H4 (cell line): Measurements from ENCODE around the gene AP5S1. TPM values are rescaled to one million over a fixed set of nuclear protein-coding genes. Genes with fewer than 3 reads are reported as not detected.
A peak's percentile ranks its signal among the peaks of the same experiment; 100 is the strongest.
"Not testable (repeated sequence)": the region's sequence is repeated elsewhere in the genome, so short reads cannot be mapped to it uniquely, and the experiment has no call there.

Source experiments
- DNase-seq: peaks from one replicate; pipeline ENCODE4 v3.0.0-alpha.2; 2015; ENCODE audit warnings: low spot score
- total RNA-seq: library from RNA; depleted of rRNA; stranded (reverse); fragments of >200 nt; shearing (Covaris generic); gene quantifications from 2 replicates; pipeline ENCODE4 v1.2.3, GENCODE V29; 2014

Gene AP5S1
- total RNA-seq, 1 experiment from 2014 or later = 16.7 TPM

DNA sequence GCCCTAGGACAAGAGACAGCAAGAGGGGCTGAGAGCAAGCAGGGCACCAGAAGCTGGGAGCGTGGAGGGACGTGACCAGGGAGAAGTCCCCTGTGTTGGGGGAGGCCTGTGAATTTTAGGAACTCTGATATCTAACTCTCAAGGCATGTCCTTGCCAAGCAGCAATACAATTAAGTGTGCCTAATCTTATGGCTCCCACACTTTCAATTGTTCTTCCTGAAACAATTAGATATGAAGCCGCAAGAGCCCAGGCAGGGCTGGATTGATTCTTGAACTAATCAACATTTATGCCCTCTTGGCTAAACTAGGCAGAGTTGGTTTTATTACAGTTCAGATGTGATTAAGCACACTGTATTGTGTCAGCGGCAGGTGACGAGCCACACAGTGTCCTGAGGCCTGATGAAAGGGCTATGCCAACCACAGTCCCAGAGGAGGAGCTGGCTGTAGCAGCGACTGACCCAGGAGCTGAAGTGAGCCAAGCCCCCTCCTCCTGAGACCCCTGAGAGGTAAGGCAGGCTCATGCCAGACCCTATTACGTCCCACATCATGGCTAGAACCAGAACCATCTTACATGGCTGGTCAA is 22.1 kb downstream of the AP5S1 start:
- DNase-seq = no peak

DNA sequence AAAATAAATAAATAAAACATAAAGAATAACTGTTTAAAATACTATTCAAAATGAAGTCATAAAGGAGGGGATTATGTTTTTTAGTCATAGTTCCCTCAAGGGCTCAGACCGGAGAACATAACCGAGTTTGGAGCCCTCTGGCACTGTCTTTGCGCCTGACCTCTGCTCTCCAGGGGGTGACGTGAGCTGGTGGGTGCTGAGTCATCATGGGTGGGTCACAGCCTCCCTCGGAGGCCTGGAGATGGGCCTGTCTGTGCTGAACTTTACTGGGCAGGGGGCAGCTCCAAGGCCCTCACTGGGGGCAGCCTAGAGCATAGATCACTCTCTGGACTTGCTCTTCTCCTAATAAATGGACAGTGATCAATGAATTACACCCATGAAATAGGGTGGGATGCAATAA is 23.1 kb downstream of the AP5S1 start:
- DNase-seq = peak; percentile 50

DNA sequence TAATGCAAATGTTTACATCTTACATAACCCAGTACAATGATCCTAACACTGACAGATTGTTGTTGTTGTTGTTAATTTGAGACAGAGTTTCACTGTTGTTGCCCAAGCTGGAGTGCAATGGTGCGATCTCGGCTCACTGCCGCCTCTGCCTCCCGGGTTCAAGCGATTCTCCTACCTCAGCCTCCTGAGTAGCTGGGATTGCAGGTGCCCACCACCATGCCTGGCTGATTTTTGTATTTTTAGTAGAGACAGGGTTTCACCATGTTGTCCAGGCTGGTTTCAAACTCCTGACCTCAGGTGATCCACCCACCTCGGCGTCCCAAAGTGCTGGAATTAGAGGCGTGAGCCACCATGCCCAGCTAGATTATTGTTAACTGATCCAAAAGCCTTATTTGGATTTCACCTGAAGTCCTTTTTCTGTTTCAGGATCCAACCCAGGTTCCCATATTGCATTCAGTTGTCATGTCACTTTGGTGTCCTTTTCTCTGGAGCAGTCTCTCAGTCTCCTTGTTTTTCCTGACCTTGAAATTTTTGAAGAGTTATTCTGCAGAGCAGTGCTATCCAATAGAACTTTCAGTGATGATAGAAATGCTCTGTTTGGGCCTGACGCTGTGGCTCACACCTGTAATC is 23.8 kb downstream of the AP5S1 start:
- not testable (repeated sequence) for DNase-seq

DNA sequence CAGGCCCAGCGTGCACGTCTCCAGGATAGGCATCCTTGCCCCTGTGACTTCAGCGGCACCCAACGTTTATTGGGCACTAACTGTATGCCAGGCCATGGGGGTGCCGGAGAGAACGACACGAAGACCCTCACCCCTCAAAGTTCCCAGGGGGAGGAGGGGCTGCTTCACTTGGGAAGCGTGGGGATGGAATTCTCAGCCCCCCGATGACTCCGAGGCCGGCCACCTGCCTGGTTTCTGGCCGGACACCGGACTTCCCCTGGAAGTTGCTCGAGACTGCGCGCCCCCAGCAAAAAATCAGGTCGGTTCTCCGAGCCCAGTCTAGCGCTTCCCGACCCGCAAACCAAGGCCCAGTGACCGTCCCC is 26.0 kb downstream of the AP5S1 start:
- no peak for DNase-seq

DNA sequence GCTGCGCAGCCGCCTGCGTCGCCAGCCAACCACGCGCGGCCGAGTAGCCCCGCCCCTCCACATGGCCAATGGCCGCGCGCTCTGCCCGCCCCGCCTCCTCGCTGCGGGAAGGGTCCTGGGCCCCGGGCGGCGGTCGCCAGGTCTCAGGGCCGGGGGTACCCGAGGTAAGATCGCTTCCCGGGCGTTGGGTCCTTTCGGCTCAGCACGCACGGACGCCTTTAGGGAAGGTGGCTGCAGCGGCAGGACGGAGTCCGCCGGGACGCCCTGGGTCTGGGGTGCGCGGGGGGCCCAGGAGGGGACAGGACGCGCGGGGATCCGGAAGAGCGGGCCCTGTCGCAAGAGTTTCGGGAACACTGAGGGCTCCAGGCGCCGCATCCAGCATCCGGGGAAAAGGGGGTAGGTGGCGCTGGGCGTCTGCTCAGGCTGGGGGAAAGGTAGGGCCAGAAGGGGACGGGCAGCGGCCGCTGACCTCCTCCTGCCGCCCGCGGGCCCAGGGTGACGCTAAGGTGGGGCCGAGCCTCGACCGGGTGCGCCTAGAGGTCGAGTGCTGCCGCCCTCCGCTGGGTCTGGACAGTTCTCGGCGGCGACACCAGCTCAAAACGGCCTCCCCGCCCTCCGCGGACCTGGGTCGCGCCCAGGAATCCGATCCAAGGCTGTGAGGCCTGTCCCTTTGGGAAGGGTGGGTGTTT is 26.5 kb downstream of the AP5S1 start, which contains the start of gene MAVS:
MAVS (plus strand) TSS at position 95 of the 689 bp plus-strand sequence. CDS start 7,791 bp downstream, outside the sequence.
- peak; percentile 61 for DNase-seq

DNA sequence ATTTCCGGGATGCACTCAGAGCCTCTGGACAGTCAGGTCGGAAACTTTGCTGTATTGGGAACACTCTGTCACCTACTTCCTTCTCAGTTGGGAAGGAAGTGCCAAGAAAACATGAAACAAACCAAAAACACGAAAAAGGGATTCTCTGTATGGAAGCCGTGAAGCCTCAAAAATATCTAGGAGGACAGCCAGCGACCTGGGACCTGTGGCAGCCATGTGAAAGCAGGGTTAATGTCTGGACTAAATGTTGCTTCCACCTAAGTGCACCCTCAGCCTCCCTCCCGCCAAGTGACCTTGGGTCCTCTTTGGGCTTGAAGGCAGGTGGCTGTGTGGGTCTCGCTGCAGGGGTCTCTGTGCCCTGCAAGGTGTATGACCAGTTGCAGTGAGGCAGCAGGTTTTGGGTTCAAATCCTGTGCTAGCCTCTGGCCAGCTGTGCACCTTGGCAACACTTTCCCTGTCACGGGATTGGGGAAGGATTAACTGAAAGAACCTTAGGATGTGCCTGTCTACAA is 27.1 kb downstream of the AP5S1 start:
- no peak for DNase-seq

DNA sequence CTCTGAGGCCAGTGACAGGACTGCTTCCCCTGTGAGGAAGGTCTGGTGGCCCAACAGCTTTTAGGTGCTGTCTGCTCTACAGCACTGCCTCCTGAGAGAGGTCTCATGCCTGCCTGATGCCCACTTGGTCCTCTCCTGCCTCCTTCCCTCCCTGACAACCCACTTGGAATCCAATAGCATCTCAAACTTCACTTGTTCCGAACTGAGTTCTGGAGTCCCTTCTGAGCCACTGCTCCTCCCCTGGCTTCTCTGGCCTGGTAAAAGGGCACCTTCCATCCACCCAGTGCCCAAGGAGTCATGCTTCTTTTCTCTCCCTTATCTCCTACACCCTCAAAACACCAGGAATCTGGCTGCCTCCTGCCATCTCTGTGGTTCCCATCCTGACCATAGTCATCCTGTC is 28.2 kb downstream of the AP5S1 start:
- DNase-seq = no peak

DNA sequence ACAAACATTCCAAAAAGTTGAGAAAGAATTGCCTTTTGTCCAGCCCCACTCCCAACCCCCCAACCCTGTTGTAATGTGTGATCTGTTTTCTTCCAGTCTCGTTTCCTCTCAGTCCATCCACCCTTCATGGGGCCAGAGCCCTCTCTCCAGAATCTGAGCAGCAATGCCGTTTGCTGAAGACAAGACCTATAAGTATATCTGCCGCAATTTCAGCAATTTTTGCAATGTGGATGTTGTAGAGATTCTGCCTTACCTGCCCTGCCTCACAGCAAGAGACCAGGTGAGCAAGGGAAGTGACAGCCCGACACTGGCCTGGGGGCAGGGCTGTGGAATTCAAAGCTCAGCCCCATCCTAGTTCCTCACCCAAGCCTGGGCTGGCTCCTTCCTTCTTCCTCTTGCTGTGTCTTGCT is 34.1 kb downstream of the AP5S1 start:
- no peak for DNase-seq

DNA sequence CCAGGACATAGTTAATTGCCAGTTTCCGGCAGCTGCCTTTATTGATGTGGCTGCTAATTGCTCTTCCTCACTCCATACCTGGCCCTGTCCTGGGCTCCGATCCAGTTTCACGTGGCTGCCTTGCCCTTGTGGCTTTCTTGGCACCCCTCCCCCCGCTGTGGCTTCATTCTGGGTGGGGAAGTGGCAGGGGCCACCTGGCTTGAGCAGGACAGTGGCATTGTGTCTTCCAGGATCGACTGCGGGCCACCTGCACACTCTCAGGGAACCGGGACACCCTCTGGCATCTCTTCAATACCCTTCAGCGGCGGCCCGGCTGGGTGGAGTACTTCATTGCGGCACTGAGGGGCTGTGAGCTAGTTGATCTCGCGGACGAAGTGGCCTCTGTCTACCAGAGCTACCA is 37.1 kb downstream of the AP5S1 start:
- no peak for DNase-seq

DNA sequence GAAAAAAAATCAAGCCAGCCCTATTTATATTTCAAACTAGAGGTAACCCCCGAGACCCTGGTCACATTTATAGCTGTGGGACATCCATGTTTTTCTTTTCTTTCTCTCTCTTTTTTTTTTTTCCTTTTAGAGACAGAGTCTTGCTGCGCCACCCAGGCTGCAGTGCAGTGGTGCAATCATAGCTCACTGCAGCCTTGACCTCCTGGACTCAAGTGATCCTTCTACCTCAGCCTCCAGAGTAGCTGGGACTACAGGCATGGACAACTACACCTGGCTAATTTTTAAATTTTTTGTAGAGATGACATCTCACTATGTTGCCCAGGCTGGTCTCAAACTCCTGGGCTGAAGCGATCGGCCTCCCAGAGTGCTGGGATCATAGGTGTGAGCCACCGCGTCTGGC is 38.3 kb downstream of the AP5S1 start:
- DNase-seq = no peak

DNA sequence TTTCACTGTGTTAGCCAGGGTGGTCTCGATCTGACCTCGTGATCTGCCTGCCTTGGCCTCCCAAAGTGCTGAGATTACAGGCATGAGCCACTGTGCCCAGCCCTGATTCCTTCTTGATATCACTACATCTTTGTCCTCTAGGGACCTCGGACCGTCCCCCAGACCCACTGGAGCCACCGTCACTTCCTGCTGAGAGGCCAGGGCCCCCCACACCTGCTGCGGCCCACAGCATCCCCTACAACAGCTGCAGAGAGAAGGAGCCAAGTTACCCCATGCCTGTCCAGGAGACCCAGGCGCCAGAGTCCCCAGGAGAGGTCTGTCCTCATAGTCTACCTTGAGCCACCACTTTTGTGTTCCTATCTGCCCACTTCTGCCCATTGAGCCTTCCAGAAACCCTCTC is 40.8 kb downstream of the AP5S1 start:
- DNase-seq = no peak

DNA sequence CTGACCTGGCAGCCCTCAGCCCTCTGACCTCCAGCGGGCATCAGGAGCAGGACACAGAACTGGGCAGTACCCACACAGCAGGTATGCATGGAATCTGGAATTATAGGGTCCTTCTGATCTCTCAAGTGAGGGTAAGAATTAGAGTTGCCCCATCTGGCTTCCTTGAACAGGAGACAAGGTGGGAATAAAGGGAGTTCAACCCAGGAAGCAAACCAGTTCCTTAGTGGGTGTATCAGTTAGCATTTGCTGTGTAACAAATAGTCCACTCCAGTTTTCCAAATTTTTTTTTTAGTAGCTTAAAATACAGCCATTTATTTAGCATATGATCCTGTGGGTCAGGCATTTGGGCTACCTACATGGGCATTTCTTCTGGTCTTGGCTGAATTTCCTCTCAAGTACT is 42.0 kb downstream of the AP5S1 start:
- no peak for DNase-seq

DNA sequence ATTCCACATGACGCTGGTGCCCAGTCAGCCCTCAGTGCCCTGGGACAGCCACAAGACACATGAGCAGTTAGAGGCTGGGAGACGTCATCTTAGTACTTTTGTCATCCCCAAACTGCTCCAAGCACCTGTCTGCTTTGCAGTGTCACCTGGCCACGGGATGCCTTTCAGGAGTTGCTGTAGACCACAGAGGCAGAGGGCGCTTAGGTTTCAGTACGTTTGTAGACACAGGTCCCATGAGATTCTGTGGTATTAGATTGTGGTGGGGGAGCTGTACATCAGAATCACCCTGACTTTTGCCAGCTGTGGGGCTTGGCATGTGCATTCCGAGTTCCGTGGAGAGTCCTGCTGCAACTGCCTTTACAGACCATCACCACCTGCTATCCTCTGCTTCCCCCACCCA is 43.0 kb downstream of the AP5S1 start:
- no peak for DNase-seq

DNA sequence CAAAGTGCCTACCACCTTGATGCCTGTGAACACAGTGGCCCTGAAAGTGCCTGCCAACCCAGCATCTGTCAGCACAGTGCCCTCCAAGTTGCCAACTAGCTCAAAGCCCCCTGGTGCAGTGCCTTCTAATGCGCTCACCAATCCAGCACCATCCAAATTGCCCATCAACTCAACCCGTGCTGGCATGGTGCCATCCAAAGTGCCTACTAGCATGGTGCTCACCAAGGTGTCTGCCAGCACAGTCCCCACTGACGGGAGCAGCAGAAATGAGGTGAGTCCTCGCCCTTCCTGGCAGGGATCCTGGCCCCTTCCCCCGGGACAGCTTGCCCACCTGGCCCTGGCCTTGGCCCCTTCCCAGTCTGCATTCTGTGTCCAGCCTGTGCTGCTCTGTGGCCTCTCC is 44.2 kb downstream of the AP5S1 start:
- no peak for DNase-seq

DNA sequence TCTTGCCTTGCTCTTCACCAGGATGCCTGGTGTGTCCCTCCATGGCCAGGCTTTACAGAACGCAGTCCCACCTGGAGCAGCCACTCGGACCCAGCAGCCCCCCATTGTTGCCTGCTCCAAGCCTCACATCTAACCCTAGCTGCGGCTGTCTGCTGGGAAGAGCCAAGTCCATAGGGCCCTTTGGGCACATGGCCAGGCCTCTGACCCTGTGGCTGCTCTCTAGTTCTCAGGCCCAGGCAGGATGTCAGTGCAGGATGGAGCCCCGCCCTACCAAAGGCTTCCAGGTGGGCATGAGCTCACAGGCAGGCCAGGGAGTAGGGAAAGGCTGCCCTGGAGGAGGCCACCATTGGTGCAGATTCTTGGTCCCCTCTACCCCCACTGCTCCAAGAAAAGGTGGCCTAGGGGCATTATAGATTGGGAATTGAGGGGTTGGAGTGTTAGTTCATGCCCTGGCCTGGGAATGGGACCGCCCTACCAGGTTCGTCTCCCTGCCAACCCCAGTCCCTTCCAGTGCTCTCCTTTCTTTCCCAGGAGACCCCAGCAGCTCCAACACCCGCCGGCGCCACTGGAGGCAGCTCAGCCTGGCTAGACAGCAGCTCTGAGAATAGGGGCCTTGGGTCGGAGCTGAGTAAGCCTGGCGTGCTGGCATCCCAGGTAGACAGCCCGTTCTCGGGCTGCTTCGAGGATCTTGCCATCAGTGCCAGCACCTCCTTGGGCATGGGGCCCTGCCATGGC is 45.0 kb downstream of the AP5S1 start:
- DNase-seq = no peak

DNA sequence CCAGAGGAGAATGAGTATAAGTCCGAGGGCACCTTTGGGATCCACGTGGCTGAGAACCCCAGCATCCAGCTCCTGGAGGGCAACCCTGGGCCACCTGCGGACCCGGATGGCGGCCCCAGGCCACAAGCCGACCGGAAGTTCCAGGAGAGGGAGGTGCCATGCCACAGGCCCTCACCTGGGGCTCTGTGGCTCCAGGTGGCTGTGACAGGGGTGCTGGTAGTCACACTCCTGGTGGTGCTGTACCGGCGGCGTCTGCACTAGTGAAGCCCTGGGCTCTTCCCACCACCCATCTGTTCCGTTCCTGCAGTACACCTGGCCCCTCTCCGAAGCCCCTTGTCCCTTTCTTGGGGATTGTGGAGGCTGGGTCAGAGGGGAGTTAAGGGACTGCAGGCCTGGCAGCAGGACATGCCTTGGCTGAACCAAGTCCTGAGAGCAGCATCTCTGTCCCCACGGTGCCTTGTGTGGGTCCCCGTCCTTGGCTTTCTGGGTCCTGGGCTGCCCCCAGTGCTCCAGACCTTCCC is 45.6 kb downstream of the AP5S1 start:
- no peak for DNase-seq

DNA sequence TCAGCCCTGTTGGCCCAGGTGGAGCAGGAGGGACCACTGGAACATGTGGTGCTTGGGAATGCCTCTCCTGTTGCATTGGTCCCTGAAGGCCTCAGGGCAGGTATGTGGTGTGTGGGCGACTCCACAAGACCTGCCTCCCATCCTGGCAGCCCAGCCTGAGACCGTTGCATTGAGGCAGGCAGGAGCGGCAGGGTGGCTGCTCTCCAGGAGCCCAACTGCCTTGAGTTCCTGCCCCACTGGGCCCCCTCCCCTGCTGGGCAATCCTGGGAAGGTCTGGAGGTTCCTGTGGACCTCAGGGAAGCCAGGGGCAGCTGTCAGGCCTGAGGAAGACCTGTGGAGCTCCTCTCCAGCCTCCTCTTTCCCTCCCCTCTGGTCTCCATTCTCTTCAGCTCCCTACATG is 46.1 kb downstream of the AP5S1 start:
- DNase-seq = no peak

DNA sequence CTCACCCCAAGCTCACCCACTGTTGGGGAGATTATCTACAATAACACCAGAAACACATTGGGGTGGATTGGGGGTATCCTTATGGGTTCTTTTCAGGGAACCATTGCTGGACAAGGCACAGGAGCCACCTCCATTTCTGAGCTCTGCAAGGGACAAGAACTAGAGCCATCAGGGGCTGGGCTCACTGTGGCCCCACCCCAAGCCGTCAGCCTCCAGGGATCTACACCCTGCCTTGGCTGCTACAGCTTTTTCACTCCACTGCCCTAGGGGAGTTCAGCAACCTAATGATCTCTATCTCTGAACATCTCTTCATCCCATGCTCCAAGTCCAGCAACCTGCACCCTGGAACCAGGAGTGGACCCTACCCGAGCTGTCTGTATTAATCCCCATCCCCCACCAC is 47.5 kb downstream of the AP5S1 start:
- no peak for DNase-seq

DNA sequence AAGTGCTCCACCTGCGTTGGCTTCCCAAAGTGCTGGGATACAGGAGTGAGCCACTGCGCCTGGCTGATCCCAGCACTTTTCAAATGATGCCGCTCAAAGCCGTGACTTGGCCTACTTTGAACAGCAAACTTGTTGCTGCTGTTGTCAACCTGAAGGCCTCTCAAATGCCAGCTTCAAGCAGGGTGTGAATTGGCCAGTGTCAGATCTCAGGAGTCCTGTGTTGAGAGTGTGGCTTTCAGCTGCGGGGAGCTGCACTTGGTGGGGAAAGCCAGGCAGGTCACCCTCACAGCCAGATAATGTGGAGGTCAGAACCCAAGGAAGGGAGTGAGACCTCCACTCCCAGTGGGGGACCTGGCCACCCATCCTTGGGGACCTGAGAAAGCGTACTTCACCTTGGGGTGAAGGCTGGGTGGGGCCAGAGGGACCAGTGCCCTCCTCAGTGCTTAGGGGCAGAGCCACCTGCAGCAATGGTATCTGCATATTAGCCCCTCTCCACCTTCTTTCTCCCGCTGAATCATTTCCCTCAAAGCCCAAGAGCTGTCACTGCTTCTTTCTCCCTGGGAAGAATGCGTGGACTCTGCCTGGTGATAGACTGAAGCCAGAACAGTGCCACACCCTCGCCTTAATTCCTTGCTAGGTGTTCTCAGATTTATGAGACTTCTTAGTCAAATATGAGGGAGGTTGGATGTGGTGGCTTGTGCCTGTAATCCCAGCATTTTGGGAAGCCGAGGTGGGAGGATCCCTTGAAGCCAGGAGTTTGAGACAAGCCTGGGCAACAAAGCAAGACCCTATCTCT is 49.7 kb downstream of the AP5S1 start:
- no peak for DNase-seq

DNA sequence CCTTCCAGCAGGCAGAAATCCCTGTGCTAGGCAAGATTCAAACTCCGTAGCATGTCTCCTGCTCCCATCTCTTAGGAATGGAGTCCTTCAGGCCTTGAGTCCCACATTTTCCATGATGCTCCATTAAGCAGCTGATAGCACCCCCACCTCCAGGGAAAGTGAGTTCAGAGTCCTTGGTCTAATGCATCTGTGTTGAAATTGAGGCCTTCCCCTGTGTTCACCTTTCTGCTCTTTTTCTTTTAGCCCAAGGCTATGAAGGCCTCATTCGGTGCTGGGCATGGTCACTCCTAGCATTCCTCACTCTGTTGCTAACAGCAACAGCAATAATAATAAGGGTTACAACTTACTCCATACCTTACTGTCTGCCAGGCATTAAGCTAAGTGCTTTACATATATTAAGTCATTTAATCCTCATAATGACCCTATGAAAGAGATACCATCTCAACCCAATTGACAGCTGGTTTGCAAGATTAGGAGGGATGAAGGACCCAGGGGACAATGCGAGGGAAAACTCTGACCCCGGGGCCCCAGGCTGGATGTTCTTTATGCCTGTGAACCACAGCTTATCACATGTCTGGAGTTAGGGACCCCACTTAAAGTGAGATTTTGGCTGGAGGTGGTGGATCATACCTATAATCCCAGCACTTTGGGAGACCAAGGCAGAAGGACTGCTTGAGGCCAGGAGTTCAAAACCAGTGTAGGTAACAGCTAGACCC is 51.4 kb downstream of the AP5S1 start:
- no peak for DNase-seq

DNA sequence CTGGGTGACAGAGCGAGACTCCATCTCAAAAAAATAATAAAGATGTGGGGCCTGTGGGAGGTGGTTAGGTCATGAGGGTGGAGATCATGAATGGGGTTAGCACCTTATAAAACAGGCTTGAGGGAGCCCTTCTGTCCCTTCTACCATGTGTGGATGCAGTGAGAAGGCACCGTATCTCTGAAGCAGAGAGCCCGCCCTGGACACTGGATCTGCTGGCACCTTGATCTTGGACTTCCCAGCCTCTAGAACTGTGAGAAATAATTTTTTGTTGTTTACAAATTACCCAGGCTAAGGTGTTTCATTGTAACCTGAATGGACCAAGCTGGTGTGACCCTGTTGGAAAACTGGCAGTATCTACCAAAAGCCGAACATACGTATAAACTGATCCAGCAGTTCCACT is 53.2 kb downstream of the AP5S1 start:
- no peak for DNase-seq
